HG03196 (cell line): ENCODE measurements around the gene RARRES2.

ENCODE experiments used
- ATAC-seq: cut with Tn5 transposase; IDR thresholded peaks from one replicate; pipeline ENCODE4 v1.9.1; 2021; ENCODE audit not compliant: unreplicated experiment

The RARRES2 gene

DNA sequence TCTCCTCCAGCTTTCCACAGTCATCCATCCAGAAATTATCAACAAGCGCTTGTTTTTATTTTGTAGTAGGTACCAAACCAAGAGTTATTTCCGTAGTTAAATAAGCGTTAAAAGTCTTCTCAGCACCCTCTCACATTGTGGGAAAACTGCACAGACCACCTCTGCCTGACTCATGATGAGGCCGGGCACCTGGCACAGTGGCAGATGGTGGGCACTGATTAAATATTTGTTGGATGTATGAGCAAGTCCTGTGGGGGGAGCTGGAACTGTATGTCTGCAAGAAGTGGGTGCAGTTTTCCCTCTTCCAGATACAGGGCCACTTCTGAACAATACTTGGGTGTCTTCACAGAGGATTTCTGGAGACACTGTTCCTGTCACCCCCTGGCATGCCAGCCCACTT lies 21.9 kb upstream of the RARRES2 start:
- ATAC-seq: no peak

DNA sequence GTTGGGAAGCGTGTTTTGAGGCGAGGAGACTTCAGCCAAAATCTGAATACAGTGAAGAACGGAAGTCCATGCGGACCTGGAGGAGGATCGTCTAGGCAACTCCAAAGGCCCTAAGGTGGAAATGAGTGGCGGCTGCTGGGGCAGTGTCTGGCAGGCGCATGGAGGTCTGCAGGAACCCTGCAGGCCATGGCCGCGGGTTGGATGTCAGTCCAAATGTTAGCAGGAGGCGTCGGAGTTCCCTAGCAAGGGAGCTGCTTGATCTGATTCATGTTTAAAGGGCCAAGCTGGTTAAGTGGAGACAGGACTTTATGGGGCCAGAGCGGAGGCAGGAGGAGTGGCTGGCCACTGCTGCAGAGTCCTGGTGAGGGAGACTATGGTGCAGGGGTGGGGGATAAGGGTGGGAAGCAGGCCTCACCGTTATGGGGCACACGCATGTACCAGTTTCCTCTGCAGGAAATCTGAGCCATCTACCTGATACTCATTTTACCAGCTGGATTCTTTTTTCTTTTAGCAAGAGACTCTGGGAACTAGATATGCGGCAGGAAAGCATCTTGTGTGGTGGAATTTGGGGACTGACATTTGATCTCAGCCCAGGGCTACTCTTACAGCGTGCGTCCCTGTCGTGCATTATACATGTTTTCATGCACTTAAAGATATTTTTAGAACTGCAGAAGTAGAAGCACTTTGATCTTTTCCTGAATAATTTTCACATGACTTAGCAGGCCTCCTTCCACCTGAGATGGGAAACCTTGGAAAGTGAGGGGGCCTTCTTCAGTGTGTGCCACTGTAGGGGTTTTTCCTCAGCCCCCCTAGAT lies 20.6 kb upstream of the RARRES2 start:
- no peak for ATAC-seq

DNA sequence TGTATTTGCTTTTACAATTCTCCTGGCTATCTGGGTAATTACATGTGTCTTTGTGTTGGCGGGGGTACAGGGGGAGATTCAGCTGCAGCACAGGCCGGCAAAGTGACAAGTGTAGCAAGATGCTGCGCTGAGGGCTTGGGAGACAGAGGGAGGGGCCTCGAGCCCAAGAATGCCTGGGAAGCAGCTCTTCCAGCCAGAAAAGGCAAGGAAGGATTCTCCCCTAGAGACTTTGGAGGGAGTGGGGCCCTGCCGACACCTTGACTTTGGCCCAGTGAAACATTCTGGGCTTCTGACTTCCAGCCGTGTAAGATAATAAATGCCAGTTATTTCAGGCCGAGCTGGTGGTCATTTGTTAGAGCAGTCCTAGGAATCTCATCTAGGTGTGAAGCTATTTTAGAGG lies 20.0 kb upstream of the RARRES2 start:
- ATAC-seq: no peak

GRCh38 chr7:150360363-150361058 lies 19.1 kb upstream of the RARRES2 start:
- ATAC-seq: no peak

DNA sequence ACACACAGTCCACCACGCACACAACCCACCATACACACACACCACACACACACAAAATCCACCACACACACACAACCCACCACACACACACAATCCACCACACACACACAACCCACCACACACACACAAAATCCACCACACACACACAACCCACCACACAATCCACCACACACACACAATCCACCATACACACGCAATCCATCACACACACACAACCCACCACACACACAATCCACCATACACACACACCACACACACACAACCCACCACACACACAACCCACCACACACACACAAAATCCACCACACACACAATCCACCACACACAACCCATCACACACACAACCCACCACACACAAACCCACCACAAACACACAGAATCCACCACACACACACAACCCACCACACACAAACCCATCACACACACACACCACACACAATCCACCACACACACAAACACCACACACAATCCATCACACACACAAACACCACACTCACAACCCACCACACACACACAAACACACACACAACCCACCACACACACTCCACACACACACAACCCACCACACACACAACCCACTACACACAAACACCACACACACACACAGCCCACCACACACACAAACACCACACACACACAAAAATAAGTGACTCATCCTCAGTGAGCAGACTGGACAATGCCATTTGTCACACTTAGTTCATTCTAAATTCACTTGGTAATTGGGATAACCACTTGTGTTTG lies 18.4 kb upstream of the RARRES2 start:
- ATAC-seq: no peak

DNA sequence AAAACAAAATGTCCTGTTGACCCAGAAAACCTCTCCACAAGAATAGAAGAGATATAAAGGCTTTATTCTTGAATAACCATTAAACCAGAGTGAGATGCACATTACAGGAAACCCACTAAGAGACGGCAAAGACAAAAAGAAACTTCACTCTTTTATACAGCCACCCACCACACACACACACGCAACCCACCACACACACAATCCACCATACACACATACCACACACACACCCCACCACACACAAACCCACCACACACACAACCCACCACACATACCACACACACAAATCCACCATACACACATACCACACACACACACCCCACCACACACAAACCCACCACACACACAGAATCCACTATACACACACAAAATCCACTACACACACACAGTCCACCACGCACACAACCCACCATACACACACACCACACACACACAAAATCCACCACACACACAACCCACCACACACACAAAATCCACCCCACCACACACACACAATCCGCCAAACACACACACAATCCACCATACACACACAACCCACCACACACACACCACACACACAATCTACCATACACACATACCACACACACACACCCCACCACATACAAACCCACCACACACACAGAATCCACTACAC lies 17.7 kb upstream of the RARRES2 start:
- ATAC-seq: no peak

DNA sequence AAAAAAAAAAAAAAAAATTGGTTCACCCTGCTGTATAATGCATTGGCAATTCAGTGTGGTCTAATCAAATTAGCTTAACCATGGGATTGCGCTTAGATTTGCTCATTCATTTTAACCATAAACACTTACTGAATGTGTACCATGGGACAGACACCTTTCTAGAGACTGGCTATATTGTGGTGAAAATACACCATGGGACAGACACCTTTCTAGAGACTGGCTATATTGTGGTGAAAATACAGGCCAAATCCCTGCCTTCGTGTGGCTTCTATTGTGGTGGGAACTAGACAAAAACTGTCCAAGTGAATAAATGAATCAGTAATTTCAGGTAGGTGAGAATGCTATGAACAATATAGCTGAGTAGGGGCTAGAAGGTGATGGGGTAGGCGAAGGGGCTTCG lies 17.0 kb upstream of the RARRES2 start:
- ATAC-seq: no peak

- ATAC-seq: peak; percentile 19
These were observed 16.5 kb upstream of the RARRES2 start for GRCh38 chr7:150357771-150358427.

DNA sequence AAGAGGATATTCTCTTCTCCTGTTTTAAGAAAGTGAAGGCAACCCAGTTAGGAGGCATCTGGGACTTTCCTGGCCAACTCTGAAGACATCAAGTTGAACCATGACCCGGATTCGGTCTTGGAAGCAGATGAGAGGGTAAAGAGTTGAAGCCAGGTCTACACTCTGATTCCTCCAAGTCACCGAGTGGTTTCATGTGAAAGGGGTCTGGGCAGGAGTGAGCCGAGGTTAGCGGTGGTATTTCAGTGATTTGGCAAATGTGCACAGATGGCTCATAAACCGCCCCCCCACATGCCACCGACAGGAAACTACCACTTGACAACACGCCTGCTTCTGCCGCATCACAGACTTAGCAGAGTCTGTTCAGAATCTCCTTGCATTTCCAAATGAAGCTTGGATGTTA lies 15.8 kb upstream of the RARRES2 start:
- ATAC-seq: peak; percentile 42

DNA sequence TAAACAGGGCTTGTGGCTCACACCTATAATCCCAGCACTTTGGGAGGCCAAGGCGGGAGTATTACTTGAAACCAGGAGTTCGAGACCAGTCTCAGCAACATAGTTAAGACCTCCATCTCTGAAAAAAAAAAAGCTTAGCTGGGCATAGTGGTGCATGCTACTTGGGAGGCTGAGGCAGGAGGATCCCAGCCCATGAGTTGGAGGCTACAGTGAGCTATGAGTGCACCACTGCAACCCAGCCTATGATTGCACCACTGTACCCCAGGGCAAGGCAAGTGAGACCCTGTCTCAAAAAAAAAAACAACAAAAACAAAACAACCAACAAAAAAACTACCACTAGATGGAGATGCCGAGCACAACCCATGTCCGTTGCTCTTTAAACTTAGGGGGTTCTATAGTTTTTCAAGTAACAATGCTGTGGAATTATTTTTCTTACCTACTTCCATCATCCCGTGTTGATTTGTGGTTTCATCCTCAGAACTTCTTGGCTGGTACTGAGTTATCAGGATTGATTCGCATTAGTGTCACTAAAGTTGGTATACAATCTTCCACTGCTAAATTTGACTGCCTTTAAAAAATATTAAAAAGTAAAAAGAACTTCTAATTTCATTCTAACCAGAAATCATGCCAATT lies 15.0 kb upstream of the RARRES2 start:
- no peak for ATAC-seq

DNA sequence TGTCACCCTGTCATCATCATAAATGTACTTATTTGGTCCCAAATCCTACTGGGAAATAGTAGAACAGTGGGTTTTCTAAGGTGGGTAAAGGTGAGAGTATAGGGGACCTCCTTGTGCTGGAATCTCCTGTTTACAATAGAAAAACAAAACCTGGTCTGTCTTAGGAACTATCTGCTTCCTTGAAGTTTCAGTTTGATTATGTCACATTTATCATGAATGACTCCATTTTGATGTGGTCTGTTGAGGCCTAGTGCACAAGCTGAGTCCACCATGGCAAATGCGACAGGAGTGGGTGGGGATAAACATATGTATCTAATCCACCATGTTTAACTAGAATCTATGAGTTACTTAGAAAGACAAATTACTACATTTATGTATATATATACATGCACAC lies 14.2 kb upstream of the RARRES2 start:
- no peak for ATAC-seq

DNA sequence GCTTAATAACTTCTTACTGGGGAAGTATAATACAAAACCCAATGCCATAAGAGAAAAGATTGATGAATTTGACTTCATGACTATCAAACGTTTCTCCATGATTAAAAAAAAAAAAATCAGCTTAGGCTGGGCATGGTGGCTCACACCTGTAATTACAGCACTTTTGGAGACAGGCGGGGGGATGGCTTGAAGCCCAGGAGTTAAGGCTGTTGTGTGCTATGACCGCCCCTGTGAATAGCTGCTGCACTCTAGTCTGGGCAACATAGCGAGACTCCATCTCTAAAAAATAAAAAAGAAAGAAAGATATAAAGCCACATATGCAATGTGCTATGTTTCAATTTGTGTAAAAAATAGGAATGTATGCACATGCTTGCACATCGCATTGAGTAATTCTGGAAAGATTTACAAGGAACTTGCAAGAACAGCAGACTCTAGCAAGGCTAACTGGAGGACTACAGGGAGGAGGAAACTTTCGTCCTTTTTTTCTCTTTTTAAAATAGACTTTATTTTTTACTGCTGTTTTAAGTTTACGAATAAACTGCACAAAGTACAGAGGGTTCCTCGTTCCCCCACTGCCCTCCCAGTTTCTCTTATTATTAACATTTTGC lies 10.3 kb upstream of the RARRES2 start:
- ATAC-seq: no peak

GRCh38 chr7:150346922-150347321 lies 5.5 kb upstream of the RARRES2 start:
- ATAC-seq: no peak

GRCh38 chr7:150345012-150345411 lies 3.6 kb upstream of the RARRES2 start:
- ATAC-seq: no peak

GRCh38 chr7:150344299-150344698 lies 2.9 kb upstream of the RARRES2 start:
- ATAC-seq: no peak

GRCh38 chr7:150343225-150343624 lies 1.8 kb upstream of the RARRES2 start:
- no peak for ATAC-seq

- no peak for ATAC-seq
These were observed 636 bp upstream of the RARRES2 start for GRCh38 chr7:150342121-150342408.

DNA sequence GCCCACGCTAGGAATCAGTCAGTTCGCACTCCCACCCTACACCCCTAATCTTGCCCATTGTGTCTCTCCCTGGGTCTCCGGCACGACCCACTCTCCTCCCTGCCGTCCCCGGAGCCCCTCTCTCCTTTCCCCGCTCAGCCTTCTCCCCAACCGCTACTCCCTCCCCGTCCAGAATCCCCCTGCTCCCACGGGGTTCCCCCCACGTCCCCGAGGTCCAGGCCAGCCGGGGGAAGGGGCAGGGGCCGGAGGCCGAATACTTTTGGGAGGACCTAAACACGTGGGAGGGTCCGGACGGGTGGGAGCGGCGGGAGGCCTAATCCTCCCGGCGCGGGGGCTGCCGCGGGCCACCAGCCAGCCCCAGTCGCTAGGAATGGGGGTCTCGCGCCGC lies 560 bp downstream of the RARRES2 start:
- ATAC-seq: no peak

DNA sequence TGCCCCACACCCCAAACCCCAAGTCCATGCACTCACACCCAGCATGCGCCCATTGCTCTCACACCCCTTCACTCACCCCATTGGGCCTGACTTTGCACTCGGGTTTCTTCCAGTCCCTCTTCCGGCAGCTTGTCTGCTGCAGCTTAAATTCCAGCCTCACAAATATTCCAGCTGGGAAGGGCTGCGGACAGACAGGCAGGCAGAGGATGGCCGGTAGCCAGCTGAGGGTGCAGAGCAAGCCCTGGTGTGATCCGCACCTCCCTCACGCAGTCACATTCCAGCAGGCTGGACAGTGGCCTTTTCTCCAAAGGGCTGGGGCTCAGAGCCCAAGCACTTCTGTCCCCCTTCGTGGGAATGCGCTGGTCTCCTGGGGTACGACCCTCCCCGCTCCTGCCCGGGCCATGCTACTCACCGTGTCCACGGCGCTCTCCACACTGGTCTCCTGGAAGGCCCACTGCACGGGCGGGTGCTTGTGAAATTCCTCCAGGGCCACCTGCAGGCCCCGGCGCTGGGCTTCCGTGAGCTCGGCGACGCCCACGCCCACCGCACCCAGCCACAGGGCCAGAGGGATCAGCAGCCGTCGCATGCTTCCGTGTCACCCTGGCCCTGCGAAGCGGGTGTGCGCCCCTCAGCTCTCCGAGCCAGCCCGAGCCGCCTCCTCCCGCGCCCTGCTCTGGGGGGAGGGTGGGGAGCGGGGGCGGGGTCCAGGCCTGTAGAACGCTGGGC lies 1.2 kb downstream of the RARRES2 start:
- ATAC-seq: no peak

GRCh38 chr7:150339409-150339809 lies 2.0 kb downstream of the RARRES2 start:
- no peak for ATAC-seq
